ENCODE measurements around the gene STARD3.

The STARD3 gene

DNA sequence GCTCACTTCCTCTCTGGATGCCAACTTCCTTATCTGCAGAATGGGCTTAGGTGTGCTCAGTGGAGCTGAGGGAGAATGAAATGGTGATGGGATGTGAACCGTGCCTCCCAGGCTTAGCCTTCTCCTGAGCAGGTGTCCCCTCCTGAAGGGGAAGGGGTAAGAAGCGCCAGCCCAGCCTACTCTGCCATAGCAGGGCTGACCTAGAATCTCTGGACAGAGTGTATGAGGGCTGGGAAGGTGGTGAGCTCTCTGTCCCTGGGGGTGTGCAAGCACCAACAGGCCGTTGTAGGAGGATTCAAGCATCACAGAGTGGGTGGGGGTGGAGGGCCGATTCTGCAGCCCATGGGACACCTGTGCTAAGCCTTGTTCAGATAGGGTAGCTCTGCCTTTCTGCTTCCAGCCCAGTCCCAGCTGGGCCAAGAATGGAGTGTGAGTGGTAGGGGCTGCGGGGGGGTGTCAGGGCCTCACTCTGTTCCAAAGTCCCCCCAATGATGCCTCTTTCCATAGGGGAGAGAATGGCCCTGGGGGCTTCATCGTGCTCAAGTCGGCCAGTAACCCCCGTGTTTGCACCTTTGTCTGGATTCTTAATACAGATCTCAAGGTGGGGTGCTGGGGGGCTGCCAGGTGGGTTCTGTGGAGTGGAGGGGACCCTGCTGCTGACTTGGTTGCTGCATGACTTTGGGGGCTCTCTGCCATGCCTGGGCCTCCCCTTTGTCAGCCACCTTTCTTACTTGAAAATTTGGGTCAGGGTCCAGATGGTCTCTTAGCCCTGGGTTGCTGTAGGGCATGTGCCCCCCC lies 25.0 kb downstream of the STARD3 start:
- DNase-seq: no peak

DNA sequence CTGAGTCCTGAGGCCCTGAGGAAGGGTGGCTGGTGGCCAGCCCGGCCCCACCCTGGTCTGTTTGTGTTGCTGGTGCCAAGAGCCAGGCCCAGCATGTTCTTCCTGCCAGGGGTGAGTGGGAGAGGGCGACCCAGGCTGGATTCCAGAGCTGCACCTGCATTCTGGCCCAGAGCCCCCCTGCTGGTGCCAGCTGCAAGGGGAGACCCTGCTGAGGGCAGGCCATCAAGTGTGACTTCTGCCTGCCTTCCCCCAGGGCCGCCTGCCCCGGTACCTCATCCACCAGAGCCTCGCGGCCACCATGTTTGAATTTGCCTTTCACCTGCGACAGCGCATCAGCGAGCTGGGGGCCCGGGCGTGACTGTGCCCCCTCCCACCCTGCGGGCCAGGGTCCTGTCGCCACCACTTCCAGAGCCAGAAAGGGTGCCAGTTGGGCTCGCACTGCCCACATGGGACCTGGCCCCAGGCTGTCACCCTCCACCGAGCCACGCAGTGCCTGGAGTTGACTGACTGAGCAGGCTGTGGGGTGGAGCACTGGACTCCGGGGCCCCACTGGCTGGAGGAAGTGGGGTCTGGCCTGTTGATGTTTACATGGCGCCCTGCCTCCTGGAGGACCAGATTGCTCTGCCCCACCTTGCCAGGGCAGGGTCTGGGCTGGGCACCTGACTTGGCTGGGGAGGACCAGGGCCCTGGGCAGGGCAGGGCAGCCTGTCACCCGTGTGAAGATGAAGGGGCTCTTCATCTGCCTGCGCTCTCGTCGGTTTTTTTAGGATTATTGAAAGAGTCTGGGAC lies 25.8 kb downstream of the STARD3 start:
- DNase-seq: no peak

- no peak for DNase-seq
These were observed 26.4 kb downstream of the STARD3 start for GRCh38 chr17:39663340-39663687.

DNA sequence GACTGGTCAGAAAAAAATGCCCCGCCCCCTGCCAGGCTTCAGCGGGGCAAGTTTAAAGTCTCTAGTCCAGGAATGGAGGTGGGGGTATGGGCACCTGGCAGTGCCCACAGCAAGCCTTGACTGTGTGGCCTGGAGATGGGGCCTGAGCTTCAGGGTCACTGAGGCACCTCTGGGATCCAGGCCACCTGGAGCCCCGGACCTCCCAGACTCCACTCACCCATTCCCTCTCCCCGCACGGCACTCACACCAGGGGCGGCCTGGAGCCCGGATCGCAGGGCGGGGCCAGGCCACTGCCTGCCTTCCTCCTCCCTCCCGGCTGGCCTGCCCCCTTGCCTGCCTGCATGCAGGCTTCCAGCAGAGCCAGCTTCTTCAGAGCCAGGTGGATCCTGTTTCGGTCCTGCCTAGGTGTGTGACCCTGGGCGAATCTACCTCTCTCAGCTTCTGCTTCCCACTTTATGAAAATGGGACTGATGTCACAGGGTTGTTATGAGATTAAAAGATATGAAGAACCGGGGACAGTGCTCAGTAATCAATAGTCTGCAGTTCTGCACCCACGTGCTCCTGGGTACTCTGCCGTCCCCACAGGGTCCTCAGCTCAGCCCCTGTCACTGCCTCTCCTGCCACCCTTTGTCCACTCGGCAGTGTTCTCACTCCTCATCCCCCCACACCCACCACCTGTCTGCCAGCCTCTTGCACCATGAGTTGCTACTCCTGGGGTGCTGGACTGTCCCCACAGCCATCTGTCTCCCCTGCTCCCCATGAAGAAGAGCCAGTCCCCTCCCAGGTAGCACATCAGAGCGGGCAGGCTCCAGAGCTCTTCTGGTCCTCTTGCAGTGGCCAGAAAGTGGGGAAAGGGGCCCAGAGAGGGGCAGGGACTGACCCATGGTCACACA lies 27.0 kb downstream of the STARD3 start:
- DNase-seq: no peak

GRCh38 chr17:39664581-39665561 lies 27.9 kb downstream of the STARD3 start, which contains the start of gene TCAP:
Gene TCAP (plus strand): TSS chr17:39665349. CDS start chr17:39665360, 11 bp downstream.
- DNase-seq: no peak

DNA sequence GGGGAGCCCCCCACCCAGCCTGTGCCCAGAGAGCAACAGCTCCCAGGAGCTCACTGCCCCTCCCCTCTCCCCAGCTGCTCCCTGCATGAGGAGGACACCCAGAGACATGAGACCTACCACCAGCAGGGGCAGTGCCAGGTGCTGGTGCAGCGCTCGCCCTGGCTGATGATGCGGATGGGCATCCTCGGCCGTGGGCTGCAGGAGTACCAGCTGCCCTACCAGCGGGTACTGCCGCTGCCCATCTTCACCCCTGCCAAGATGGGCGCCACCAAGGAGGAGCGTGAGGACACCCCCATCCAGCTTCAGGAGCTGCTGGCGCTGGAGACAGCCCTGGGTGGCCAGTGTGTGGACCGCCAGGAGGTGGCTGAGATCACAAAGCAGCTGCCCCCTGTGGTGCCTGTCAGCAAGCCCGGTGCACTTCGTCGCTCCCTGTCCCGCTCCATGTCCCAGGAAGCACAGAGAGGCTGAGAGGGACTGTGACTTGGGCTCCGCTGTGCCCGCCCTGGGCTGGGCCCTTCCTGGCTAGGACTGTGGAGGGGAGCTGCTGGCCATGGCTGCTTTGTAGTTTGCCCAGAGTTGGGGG lies 28.8 kb downstream of the STARD3 start:
- peak in 1 of 2 experiments; percentile 18 for DNase-seq

DNA sequence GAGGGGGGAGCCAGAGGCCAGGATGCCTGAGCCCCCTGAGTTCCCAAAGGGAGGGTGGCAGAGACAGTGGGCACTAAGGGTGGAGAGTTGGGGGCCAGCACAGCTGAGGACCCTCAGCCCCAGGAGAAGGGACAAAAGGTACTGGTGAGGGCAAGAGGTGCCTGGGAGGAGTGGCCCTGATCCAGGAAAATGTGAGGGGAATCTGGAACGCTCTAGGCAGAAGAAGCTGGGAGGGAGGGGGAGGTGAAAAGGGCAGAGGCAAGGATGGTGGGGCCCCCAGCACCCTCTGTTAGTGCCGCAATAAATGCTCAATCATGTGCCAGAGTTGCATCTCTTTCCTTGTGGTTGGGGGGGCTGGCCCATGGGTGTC lies 29.3 kb downstream of the STARD3 start:
- no peak for DNase-seq

DNA sequence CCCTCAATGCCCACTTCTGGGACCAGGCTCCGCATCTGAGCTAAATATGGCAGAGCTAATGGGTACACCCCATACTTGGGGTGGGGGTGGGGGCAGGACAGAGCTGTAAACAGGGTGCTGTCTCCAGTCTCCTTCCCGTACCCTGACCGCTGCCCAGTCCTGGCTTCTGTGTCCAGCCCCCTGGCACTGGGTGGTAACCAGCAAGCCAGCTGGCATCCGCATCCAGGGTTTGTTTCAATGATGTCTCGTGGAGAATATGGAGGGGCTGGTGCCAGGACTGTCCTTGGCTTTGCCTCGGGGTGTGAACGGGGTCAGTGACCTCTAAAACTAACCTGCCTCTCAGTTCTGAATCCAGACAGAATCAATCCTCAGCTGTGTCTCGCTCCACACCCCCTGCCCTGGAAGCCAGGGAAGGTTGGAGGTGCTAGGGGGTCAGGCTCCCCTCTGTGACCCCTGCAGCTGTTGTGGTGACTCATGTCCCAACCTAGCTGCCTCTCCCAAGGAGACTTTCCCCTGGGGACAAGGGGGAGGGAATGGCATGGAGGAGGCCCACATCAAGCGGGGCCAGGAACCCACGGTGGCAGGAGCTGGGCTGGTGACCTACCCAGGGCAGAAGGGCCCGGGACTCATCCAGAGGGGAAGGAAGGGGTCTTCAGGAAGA lies 29.8 kb downstream of the STARD3 start:
- no peak for DNase-seq

DNA sequence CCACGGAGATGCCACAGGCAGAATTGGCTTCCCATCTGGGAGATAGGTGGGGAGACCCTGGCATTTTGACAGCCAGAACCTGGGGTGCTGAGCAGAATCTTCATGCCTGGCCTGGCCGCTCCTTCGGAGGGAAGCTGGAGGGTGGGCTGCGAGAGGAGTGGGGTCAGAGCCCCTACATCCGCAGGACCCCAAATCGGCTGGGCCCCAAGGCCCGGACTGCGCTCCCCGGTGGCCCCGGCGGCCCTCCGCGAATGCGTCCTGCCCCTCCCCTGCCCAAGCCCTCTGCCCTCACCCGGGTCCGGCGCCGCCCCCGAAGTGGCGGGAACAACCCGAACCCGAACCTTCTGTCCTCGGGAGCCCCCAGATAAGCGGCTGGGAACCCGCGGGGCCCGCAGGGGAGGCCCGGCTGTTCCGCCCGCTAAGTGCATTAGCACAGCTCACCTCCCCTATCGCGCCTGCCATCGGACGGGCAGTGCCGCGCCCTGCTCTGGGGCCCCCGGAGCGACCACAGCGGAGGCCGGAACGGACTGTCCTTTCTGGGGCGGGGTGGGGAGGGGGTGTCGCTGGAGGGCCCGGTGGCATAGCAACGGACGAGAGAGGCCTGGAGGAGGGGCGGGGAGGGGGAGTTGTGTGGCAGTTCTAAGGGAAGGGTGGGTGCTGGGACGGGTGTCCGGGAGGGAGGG lies 30.5 kb downstream of the STARD3 start:
- DNase-seq: peak in 1 of 2 experiments; percentile 16

GRCh38 chr17:39667945-39668924 lies 31.3 kb downstream of the STARD3 start, which contains the start of gene PNMT:
Gene PNMT (plus strand): TSS chr17:39668453. CDS start chr17:39668476, 23 bp downstream.
- DNase-seq: peak; percentile 75 to 80

DNA sequence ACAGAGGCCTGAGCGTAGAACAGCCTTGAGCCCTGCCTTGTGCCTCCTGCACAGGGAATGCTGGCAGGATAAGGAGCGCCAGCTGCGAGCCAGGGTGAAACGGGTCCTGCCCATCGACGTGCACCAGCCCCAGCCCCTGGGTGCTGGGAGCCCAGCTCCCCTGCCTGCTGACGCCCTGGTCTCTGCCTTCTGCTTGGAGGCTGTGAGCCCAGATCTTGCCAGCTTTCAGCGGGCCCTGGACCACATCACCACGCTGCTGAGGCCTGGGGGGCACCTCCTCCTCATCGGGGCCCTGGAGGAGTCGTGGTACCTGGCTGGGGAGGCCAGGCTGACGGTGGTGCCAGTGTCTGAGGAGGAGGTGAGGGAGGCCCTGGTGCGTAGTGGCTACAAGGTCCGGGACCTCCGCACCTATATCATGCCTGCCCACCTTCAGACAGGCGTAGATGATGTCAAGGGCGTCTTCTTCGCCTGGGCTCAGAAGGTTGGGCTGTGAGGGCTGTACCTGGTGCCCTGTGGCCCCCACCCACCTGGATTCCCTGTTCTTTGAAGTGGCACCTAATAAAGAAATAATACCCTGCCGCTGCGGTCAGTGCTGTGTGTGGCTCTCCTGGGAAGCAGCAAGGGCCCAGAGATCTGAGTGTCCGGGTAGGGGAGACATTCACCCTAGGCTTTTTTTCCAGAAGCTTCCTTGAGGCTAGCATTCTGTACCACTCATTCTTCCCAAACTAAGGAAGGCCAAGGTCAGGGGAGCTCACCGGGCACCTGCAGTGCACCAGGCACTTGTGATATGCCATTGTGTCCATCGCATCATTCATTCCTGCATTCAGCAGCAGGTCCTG lies 33.2 kb downstream of the STARD3 start:
- DNase-seq: no peak

- DNase-seq: no peak
These were observed 33.8 kb downstream of the STARD3 start for GRCh38 chr17:39670746-39671145.

DNA sequence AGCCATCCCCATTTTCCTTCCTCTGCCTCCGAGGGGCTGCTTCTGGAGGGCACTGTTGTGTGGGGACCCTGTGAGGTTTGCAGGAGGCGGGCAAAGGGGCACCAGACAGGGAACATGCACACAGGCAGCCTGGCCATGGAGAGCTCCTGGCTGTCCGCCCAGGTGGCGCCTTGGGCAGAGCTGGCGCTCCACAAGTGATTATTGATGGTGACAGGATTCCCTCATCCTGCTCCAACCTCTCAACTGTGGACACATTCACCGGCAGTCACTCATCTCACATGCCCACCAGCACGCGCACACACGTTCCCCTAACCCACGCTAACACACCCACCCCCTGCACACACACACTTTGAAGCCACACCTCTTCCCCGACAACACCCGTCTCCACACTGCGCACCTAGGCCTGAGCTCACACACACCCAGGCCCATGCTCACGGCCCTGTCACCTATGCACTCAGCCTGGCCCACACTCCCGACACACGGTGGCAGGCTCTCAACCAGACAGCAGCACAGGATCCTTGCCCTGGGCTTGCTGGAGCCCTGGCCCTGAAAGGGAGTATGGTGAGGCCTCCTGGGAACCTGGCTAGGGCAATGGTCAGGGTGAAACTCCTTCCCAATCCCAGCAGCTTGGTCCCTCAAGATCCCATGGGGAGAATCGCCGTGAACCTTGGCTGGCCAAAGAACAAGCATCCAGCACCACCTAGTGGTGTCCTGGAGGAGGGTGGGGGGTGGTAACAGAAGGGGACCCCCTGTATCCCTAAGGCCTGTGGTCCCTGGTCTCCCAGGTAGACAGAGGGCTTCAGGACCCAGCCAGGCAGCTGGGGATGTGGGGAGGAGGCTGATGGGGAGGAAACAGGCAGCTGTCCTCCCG lies 34.9 kb downstream of the STARD3 start:
- no peak for DNase-seq

DNA sequence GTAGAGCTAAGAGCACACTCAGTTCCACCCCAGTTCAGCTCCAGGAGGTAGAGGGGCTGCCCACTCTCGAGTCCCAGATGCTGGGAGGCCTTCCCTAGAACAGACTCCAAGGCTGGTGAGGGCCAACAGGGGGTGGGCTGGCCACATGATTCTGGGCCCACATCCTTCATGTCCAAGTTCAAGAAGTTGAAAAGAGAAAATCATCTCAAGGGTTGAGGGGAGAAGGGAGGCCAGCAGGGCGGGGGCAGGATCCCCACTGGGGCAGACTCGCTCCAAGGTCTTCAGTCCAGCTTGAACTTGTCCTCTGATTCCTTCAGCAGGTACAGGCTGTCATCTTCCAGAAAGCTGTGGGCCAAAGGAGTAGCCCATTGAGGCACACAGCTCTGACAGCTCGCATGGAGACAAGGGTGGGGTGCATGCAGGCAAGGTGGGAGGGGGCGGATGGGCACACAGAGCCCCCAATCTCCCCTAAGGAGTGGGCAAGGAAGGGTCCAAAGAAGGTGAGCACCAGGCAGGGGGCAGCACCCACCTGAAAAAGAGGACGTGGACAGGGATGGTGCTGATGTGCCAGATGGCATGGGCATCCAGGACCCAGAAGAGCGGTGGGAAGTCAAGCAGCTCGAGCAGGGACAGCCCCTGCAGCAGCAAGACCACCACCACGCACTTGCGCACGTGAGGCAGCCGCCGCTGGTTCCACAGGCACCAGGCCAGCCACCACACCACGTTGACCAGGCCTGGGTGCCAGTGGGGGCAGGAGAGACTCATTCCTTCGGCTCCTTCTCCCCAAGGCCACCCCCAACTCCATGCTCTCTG lies 35.8 kb downstream of the STARD3 start:
- no peak for DNase-seq

DNA sequence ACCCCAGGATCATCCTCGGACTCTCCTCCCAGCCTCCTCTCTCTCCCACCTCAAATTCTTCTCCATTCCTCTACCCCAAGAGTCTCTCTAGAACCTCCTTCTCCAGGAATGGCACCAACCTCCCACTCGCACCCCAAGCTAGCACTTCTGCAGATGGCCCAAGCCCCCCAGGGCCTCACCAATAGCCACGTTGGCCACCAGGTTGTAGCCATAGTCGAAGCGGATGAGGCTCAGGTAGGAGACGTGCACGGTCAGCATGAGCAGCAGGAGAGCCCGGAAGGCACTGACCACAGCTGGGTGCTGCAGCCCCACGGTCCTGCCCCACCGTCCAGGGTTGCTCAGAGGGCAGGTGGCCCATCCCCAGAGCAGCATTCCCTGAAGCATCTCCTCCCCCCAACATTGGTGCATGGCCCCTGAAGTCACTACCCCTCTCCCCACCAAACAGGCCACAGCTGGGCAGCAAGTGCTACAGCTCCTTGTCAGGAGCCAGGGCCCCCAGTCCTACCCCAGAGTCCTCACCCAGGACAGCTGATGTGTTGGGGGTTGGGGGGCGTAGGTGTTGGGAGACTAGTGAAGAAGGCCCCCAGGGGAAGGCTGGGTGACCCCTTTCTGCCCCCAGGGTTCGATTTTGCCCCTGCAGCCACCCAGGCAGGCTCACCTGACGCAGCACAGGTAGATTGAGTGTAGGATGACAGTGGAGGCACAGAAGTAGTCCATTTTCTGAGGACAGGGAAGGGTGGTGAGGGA lies 36.6 kb downstream of the STARD3 start:
- DNase-seq: no peak

All from activated CD4-positive, alpha-beta T cell treated with anti-CD3 and anti-CD28 coated beads, Interleukin-2, amount 50 U/mL, for 48 hours (primary cell).